ENCODE data around the gene RPS6KA4.

DNA sequence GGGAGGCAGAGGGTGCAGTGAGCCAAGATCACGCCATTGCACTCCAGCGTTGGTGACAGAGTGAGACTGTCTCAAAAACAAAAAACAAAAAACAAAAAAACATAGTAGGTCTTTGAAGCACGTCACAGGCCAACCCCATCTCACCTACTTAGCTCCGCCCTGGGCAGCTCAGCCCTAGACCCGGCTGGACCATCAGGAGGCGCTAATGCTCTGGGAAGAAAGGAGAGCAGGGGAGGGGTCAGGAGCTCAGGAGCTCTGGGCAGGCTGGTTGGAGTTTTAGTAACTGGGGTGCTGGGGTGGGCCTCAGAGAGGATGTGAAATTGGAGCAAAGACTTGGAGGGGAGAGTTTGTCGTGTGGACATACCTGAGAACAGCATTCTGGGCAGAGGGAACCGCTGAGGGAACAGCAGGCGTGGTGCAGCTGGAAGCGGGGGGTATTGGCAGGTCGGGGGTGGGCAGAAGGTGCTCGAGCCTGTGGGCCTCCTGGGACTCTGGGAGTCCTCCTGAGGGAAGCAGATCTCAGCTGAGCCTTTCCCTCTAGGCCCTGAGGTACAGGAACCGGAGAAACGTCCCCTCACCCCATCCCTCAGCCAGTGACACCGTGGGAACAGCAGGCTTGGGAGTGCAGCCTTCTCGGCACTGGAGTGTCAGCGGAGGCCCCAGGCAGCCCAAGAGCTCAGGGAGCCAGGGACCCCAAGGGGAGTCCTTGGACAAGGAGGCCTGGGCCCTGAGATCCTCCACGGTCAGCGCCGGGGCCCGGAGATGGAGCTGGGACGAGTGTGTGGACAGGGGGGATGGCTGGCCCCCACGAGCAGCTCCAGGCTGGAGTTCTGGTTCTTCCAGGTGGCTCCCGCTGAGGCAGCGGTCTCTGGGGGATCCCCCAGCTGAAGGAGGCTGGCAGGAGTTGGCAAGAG, 2.2 kb upstream of the RPS6KA4 start:
- TF ChIP-seq, protein P1, sequence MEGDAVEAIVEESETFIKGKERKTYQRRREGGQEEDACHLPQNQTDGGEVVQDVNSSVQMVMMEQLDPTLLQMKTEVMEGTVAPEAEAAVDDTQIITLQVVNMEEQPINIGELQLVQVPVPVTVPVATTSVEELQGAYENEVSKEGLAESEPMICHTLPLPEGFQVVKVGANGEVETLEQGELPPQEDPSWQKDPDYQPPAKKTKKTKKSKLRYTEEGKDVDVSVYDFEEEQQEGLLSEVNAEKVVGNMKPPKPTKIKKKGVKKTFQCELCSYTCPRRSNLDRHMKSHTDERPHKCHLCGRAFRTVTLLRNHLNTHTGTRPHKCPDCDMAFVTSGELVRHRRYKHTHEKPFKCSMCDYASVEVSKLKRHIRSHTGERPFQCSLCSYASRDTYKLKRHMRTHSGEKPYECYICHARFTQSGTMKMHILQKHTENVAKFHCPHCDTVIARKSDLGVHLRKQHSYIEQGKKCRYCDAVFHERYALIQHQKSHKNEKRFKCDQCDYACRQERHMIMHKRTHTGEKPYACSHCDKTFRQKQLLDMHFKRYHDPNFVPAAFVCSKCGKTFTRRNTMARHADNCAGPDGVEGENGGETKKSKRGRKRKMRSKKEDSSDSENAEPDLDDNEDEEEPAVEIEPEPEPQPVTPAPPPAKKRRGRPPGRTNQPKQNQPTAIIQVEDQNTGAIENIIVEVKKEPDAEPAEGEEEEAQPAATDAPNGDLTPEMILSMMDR (IDR thresholded peaks at IDR 0.05; ENCODE audit: poor library complexity, severe bottlenecking), result peak; percentile 39
- TF ChIP-seq EZH2 (IDR thresholded peaks at IDR 0.05; ENCODE audit: borderline replicate concordance, insufficient read depth, low read length, poor library complexity, severe bottlenecking) (no peak), SMC3 (conservative IDR thresholded peaks at IDR 0.05; ENCODE audit: poor library complexity) (no peak), POLR2AphosphoS5 (IDR thresholded peaks at IDR 0.05) (no peak)
- TF ChIP-seq, protein P2, sequence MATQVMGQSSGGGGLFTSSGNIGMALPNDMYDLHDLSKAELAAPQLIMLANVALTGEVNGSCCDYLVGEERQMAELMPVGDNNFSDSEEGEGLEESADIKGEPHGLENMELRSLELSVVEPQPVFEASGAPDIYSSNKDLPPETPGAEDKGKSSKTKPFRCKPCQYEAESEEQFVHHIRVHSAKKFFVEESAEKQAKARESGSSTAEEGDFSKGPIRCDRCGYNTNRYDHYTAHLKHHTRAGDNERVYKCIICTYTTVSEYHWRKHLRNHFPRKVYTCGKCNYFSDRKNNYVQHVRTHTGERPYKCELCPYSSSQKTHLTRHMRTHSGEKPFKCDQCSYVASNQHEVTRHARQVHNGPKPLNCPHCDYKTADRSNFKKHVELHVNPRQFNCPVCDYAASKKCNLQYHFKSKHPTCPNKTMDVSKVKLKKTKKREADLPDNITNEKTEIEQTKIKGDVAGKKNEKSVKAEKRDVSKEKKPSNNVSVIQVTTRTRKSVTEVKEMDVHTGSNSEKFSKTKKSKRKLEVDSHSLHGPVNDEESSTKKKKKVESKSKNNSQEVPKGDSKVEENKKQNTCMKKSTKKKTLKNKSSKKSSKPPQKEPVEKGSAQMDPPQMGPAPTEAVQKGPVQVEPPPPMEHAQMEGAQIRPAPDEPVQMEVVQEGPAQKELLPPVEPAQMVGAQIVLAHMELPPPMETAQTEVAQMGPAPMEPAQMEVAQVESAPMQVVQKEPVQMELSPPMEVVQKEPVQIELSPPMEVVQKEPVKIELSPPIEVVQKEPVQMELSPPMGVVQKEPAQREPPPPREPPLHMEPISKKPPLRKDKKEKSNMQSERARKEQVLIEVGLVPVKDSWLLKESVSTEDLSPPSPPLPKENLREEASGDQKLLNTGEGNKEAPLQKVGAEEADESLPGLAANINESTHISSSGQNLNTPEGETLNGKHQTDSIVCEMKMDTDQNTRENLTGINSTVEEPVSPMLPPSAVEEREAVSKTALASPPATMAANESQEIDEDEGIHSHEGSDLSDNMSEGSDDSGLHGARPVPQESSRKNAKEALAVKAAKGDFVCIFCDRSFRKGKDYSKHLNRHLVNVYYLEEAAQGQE (IDR thresholded peaks at IDR 0.05; ENCODE audit: borderline replicate concordance), result no peak
